ENCODE results near the gene ERN1.

DNA sequence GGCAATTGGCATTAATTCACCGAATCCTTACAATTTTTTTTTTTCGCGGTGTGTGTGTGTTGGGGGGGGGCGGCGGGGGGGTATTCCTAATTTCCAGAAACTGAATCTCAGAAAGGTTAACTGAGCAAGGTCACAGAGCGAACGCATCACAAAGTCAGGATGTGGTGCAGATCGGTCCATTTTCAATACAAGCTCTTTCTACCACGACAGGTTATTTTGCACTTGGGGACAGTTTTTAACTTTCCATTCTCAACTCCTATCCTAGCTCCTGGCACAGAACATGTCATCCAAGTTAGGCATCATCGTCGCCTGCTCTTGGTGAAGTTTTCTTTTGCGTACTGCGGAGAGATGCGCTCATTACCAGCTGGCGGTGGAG lies 15.4 kb upstream of the ERN1 start:
- TF ChIP-seq, protein P1, sequence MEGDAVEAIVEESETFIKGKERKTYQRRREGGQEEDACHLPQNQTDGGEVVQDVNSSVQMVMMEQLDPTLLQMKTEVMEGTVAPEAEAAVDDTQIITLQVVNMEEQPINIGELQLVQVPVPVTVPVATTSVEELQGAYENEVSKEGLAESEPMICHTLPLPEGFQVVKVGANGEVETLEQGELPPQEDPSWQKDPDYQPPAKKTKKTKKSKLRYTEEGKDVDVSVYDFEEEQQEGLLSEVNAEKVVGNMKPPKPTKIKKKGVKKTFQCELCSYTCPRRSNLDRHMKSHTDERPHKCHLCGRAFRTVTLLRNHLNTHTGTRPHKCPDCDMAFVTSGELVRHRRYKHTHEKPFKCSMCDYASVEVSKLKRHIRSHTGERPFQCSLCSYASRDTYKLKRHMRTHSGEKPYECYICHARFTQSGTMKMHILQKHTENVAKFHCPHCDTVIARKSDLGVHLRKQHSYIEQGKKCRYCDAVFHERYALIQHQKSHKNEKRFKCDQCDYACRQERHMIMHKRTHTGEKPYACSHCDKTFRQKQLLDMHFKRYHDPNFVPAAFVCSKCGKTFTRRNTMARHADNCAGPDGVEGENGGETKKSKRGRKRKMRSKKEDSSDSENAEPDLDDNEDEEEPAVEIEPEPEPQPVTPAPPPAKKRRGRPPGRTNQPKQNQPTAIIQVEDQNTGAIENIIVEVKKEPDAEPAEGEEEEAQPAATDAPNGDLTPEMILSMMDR (conservative IDR thresholded peaks at IDR 0.05; ENCODE audit: low read length), result no peak
- no peak for TF ChIP-seq EZH2phosphoT487 (IDR thresholded peaks at IDR 0.05; ENCODE audit: borderline replicate concordance)
